Measurements from ENCODE around the gene PTPRN2. TPM values are rescaled to one million over a fixed set of nuclear protein-coding genes. Genes with fewer than 3 reads are reported as not detected.
"Not testable (repeated sequence)": the region's sequence is repeated elsewhere in the genome, so short reads cannot be mapped to it uniquely, and the experiment has no call there.

Gene PTPRN2
- total RNA-seq, 2 donors from 2014 or later: 0.72 to 0.79 TPM

GRCh38 chr7:157898802-157899505, 688.7 kb downstream of the PTPRN2 start:
- Mint-ChIP-seq H3K36me3 (ENCODE audit: insufficient read depth in 2 of 2) (no peaks in the 10 kb centered on the region), H3K4me3 (no peak overlapping the region), H3K4me1 (ENCODE audit: low read depth) (peaks cover under 1% of the 10 kb centered on the region), H3K9me3 (no peaks in the 10 kb centered on the region), H3K27ac (no peak overlapping the region), H3K27me3 (ENCODE audit: low read depth) (no peaks in the 10 kb centered on the region)
- DNase-seq: no peak
- ATAC-seq (replicated peaks in 1 of 2): no peak

- ATAC-seq (replicated peaks in 1 of 2) (no peak), DNase-seq (no peak)
- Mint-ChIP-seq H3K4me3 (no peak overlapping the region), H3K9me3 (no peaks in the 10 kb centered on the region), H3K4me1 (ENCODE audit: low read depth) (peaks cover 6% of the 10 kb centered on the region), H3K36me3 (ENCODE audit: insufficient read depth in 2 of 2) (no peaks in the 10 kb centered on the region), H3K27me3 (ENCODE audit: low read depth) (no peaks in the 10 kb centered on the region), H3K27ac (no peak overlapping the region)
Measured at GRCh38 chr7:157898261-157898660, 689.4 kb downstream of the PTPRN2 start.

- Mint-ChIP-seq H3K4me3 (no peak overlapping the region), H3K36me3 (ENCODE audit: insufficient read depth in 2 of 2) (no peaks in the 10 kb centered on the region), H3K27me3 (ENCODE audit: low read depth) (no peaks in the 10 kb centered on the region), H3K9me3 (no peaks in the 10 kb centered on the region), H3K27ac (no peak overlapping the region), H3K4me1 (ENCODE audit: low read depth) (peaks cover 6% of the 10 kb centered on the region)
- ATAC-seq (replicated peaks in 1 of 2): no peak
- DNase-seq: no peak
Measured at GRCh38 chr7:157897681-157898080, 689.9 kb downstream of the PTPRN2 start.

GRCh38 chr7:157896774-157897555, 690.7 kb downstream of the PTPRN2 start:
- no peak overlapping the region for H3K4me3 Mint-ChIP-seq
- no peak for DNase-seq
- peaks cover 6% of the 10 kb centered on the region for H3K4me1 Mint-ChIP-seq (ENCODE audit: low read depth)
- no peaks in the 10 kb centered on the region for H3K27me3 Mint-ChIP-seq (ENCODE audit: low read depth)
- H3K9me3 Mint-ChIP-seq: no peaks in the 10 kb centered on the region
- H3K36me3 Mint-ChIP-seq (ENCODE audit: insufficient read depth in 2 of 2): no peaks in the 10 kb centered on the region
- H3K27ac Mint-ChIP-seq: no peak overlapping the region
- no peak for ATAC-seq (replicated peaks in 1 of 2)

- H3K27me3 Mint-ChIP-seq (ENCODE audit: low read depth); H3K4me3 Mint-ChIP-seq; H3K36me3 Mint-ChIP-seq (ENCODE audit: insufficient read depth in 2 of 2); H3K27ac Mint-ChIP-seq; DNase-seq; H3K4me1 Mint-ChIP-seq (ENCODE audit: low read depth); H3K9me3 Mint-ChIP-seq; ATAC-seq (replicated peaks in 1 of 2): not testable (repeated sequence)
Measured at GRCh38 chr7:157896376-157896675, 691.3 kb downstream of the PTPRN2 start.

GRCh38 chr7:157895520-157896375, 691.9 kb downstream of the PTPRN2 start:
- Mint-ChIP-seq H3K27ac (no peak overlapping the region), H3K9me3 (no peaks in the 10 kb centered on the region), H3K4me3 (no peak overlapping the region), H3K36me3 (ENCODE audit: insufficient read depth in 2 of 2) (no peaks in the 10 kb centered on the region), H3K4me1 (ENCODE audit: low read depth) (peaks cover 13% of the 10 kb centered on the region), H3K27me3 (ENCODE audit: low read depth) (no peaks in the 10 kb centered on the region)
- DNase-seq: no peak
- ATAC-seq (replicated peaks in 1 of 2): no peak

GRCh38 chr7:157895098-157895497, 692.5 kb downstream of the PTPRN2 start:
- H3K9me3 Mint-ChIP-seq; DNase-seq; H3K27ac Mint-ChIP-seq; H3K36me3 Mint-ChIP-seq (ENCODE audit: insufficient read depth in 2 of 2); H3K4me3 Mint-ChIP-seq; ATAC-seq (replicated peaks in 1 of 2); H3K27me3 Mint-ChIP-seq (ENCODE audit: low read depth): not testable (repeated sequence)
- H3K4me1 Mint-ChIP-seq (ENCODE audit: low read depth): peaks cover 13% of the 10 kb centered on the region

- no peak for DNase-seq
- peaks cover 17% of the 10 kb centered on the region for H3K4me1 Mint-ChIP-seq (ENCODE audit: low read depth)
- H3K9me3 Mint-ChIP-seq: no peaks in the 10 kb centered on the region
- no peak overlapping the region for H3K27ac Mint-ChIP-seq
- no peak for ATAC-seq (replicated peaks in 1 of 2)
- no peaks in the 10 kb centered on the region for H3K36me3 Mint-ChIP-seq (ENCODE audit: insufficient read depth in 2 of 2)
- no peak overlapping the region for H3K4me3 Mint-ChIP-seq
- no peaks in the 10 kb centered on the region for H3K27me3 Mint-ChIP-seq (ENCODE audit: low read depth)
Measured at GRCh38 chr7:157893535-157894044, 694.0 kb downstream of the PTPRN2 start.

- H3K36me3 Mint-ChIP-seq (ENCODE audit: insufficient read depth in 2 of 2): no peaks in the 10 kb centered on the region
- no peak overlapping the region for H3K27ac Mint-ChIP-seq
- no peaks in the 10 kb centered on the region for H3K27me3 Mint-ChIP-seq (ENCODE audit: low read depth)
- DNase-seq: no peak
- ATAC-seq (replicated peaks in 1 of 2): no peak
- H3K9me3 Mint-ChIP-seq: no peaks in the 10 kb centered on the region
- H3K4me3 Mint-ChIP-seq: no peak overlapping the region
- peaks cover 17% of the 10 kb centered on the region for H3K4me1 Mint-ChIP-seq (ENCODE audit: low read depth)
Measured at GRCh38 chr7:157892751-157893523, 694.7 kb downstream of the PTPRN2 start.

GRCh38 chr7:157890921-157891401, 696.7 kb downstream of the PTPRN2 start:
- Mint-ChIP-seq H3K4me1 (ENCODE audit: low read depth) (peaks cover 17% of the 10 kb centered on the region), H3K27me3 (ENCODE audit: low read depth) (no peaks in the 10 kb centered on the region), H3K4me3 (no peak overlapping the region), H3K9me3 (no peaks in the 10 kb centered on the region), H3K27ac (no peak overlapping the region), H3K36me3 (ENCODE audit: insufficient read depth in 2 of 2) (no peaks in the 10 kb centered on the region)
- no peak for DNase-seq
- ATAC-seq (replicated peaks in 1 of 2): peak; percentile 56 to 72

- no peak for DNase-seq
- no peak overlapping the region for H3K4me3 Mint-ChIP-seq
- no peak overlapping the region for H3K27ac Mint-ChIP-seq
- peaks cover 0 to 2% of the 10 kb centered on the region in 2 donors for H3K9me3 Mint-ChIP-seq
- H3K36me3 Mint-ChIP-seq (ENCODE audit: insufficient read depth in 2 of 2): peaks cover 3% of the 10 kb centered on the region in 2 donors
- H3K4me1 Mint-ChIP-seq (ENCODE audit: low read depth): peaks cover 17% of the 10 kb centered on the region
- no peaks in the 10 kb centered on the region for H3K27me3 Mint-ChIP-seq (ENCODE audit: low read depth)
- ATAC-seq (replicated peaks in 1 of 2): no peak
Measured at GRCh38 chr7:157889480-157889879, 698.1 kb downstream of the PTPRN2 start.

GRCh38 chr7:157888579-157888978, 699.0 kb downstream of the PTPRN2 start:
- peaks cover 0 to 2% of the 10 kb centered on the region in 2 donors for H3K9me3 Mint-ChIP-seq
- peaks cover 13% of the 10 kb centered on the region for H3K4me1 Mint-ChIP-seq (ENCODE audit: low read depth)
- no peak overlapping the region for H3K27ac Mint-ChIP-seq
- H3K4me3 Mint-ChIP-seq: no peak overlapping the region
- DNase-seq (no peak), ATAC-seq (replicated peaks in 1 of 2) (no peak)
- H3K27me3 Mint-ChIP-seq (ENCODE audit: low read depth): no peaks in the 10 kb centered on the region
- H3K36me3 Mint-ChIP-seq (ENCODE audit: insufficient read depth in 2 of 2): peaks cover 3% of the 10 kb centered on the region in 2 donors
